ENCODE results near the gene TUBGCP2.

Gene TUBGCP2

GRCh38 chr10:133246236-133246626, 62.4 kb downstream of the TUBGCP2 start:
- Histone ChIP-seq H3K36me3 (ENCODE audit: insufficient read depth, low read length) (no peaks in the 10 kb centered on the region), H3K27me3 (ENCODE audit: control insufficient read depth in 1 of 2, insufficient read depth in 2 of 2, low read length in 2 of 2) (peaks cover 8 to 52% of the 10 kb centered on the region in 2 donors), H3K27ac (ENCODE audit: low read depth, low read length) (no peak overlapping the region), H3K9me3 (ENCODE audit: low read length) (no peaks in the 10 kb centered on the region), H3K4me1 (ENCODE audit: insufficient read depth, low read length) (no peaks in the 10 kb centered on the region), H3K4me3 (ENCODE audit: low read depth in 1 of 2, low read length in 2 of 2) (no peak overlapping the region), H3K9ac (ENCODE audit: low read length) (no peak overlapping the region)

GRCh38 chr10:133245439-133246235, 63.0 kb downstream of the TUBGCP2 start:
- H3K9me3 ChIP-seq (ENCODE audit: low read length): no peaks in the 10 kb centered on the region
- H3K27me3 ChIP-seq (ENCODE audit: control insufficient read depth in 1 of 2, insufficient read depth in 2 of 2, low read length in 2 of 2): peaks cover 7 to 54% of the 10 kb centered on the region in 2 donors
- no peak overlapping the region for H3K4me3 ChIP-seq (ENCODE audit: low read depth in 1 of 2, low read length in 2 of 2)
- H3K36me3 ChIP-seq (ENCODE audit: insufficient read depth, low read length): no peaks in the 10 kb centered on the region
- H3K9ac ChIP-seq (ENCODE audit: low read length): no peak overlapping the region
- no peak overlapping the region for H3K27ac ChIP-seq (ENCODE audit: low read depth, low read length)
- H3K4me1 ChIP-seq (ENCODE audit: insufficient read depth, low read length): no peaks in the 10 kb centered on the region

- H3K9ac ChIP-seq (ENCODE audit: low read length): no peak overlapping the region
- no peaks in the 10 kb centered on the region for H3K4me1 ChIP-seq (ENCODE audit: insufficient read depth, low read length)
- H3K36me3 ChIP-seq (ENCODE audit: insufficient read depth, low read length): no peaks in the 10 kb centered on the region
- peaks cover 0 to 58% of the 10 kb centered on the region in 2 donors for H3K27me3 ChIP-seq (ENCODE audit: control insufficient read depth in 1 of 2, insufficient read depth in 2 of 2, low read length in 2 of 2)
- H3K9me3 ChIP-seq (ENCODE audit: low read length): no peaks in the 10 kb centered on the region
- H3K27ac ChIP-seq (ENCODE audit: low read depth, low read length): no peak overlapping the region
- H3K4me3 ChIP-seq (ENCODE audit: low read depth in 1 of 2, low read length in 2 of 2): no peak overlapping the region
Measured at GRCh38 chr10:133243593-133243992, 65.1 kb downstream of the TUBGCP2 start.

- Histone ChIP-seq H3K4me3 (ENCODE audit: low read depth in 1 of 2, low read length in 2 of 2) (no peak overlapping the region), H3K4me1 (ENCODE audit: insufficient read depth, low read length) (no peaks in the 10 kb centered on the region), H3K27ac (ENCODE audit: low read depth, low read length) (no peak overlapping the region), H3K36me3 (ENCODE audit: insufficient read depth, low read length) (no peaks in the 10 kb centered on the region), H3K27me3 (ENCODE audit: control insufficient read depth in 1 of 2, insufficient read depth in 2 of 2, low read length in 2 of 2) (peaks cover 0 to 58% of the 10 kb centered on the region in 2 donors), H3K9me3 (ENCODE audit: low read length) (no peaks in the 10 kb centered on the region), H3K9ac (ENCODE audit: low read length) (no peak overlapping the region)
Measured at GRCh38 chr10:133242611-133243356, 65.9 kb downstream of the TUBGCP2 start.

GRCh38 chr10:133241501-133242205, 67.0 kb downstream of the TUBGCP2 start:
- H3K4me3 ChIP-seq (ENCODE audit: low read depth in 1 of 2, low read length in 2 of 2): no peak overlapping the region
- no peak overlapping the region for H3K27ac ChIP-seq (ENCODE audit: low read depth, low read length)
- H3K9me3 ChIP-seq (ENCODE audit: low read length): no peaks in the 10 kb centered on the region
- H3K36me3 ChIP-seq (ENCODE audit: insufficient read depth, low read length): no peaks in the 10 kb centered on the region
- no peaks in the 10 kb centered on the region for H3K4me1 ChIP-seq (ENCODE audit: insufficient read depth, low read length)
- H3K27me3 ChIP-seq (ENCODE audit: control insufficient read depth in 1 of 2, insufficient read depth in 2 of 2, low read length in 2 of 2): peaks cover 0 to 59% of the 10 kb centered on the region in 2 donors
- H3K9ac ChIP-seq (ENCODE audit: low read length): no peak overlapping the region

- no peak overlapping the region for H3K27ac ChIP-seq (ENCODE audit: low read depth, low read length)
- H3K27me3 ChIP-seq (ENCODE audit: control insufficient read depth in 1 of 2, insufficient read depth in 2 of 2, low read length in 2 of 2): peaks cover 0 to 57% of the 10 kb centered on the region in 2 donors
- H3K9ac ChIP-seq (ENCODE audit: low read length): no peak overlapping the region
- no peaks in the 10 kb centered on the region for H3K9me3 ChIP-seq (ENCODE audit: low read length)
- H3K36me3 ChIP-seq (ENCODE audit: insufficient read depth, low read length): no peaks in the 10 kb centered on the region
- H3K4me3 ChIP-seq (ENCODE audit: low read depth in 1 of 2, low read length in 2 of 2): no peak overlapping the region
- H3K4me1 ChIP-seq (ENCODE audit: insufficient read depth, low read length): no peaks in the 10 kb centered on the region
Measured at GRCh38 chr10:133239990-133240389, 68.7 kb downstream of the TUBGCP2 start.

- peaks cover 0 to 59% of the 10 kb centered on the region in 2 donors for H3K27me3 ChIP-seq (ENCODE audit: control insufficient read depth in 1 of 2, insufficient read depth in 2 of 2, low read length in 2 of 2)
- H3K36me3 ChIP-seq (ENCODE audit: insufficient read depth, low read length): no peaks in the 10 kb centered on the region
- no peak overlapping the region for H3K9ac ChIP-seq (ENCODE audit: low read length)
- no peaks in the 10 kb centered on the region for H3K4me1 ChIP-seq (ENCODE audit: insufficient read depth, low read length)
- H3K9me3 ChIP-seq (ENCODE audit: low read length): no peaks in the 10 kb centered on the region
- no peak overlapping the region for H3K27ac ChIP-seq (ENCODE audit: low read depth, low read length)
- no peak overlapping the region for H3K4me3 ChIP-seq (ENCODE audit: low read depth in 1 of 2, low read length in 2 of 2)
Measured at GRCh38 chr10:133238466-133238804, 70.2 kb downstream of the TUBGCP2 start.

- Histone ChIP-seq H3K36me3 (ENCODE audit: insufficient read depth, low read length) (no peaks in the 10 kb centered on the region), H3K4me3 (ENCODE audit: low read depth in 1 of 2, low read length in 2 of 2) (no peak within 1 kb of the TSS), H3K9ac (ENCODE audit: low read length) (no peak within 1 kb of the TSS), H3K27ac (ENCODE audit: low read depth, low read length) (no peak within 1 kb of the TSS), H3K27me3 (ENCODE audit: control insufficient read depth in 1 of 2, insufficient read depth in 2 of 2, low read length in 2 of 2) (peaks cover 0 to 61% of the 10 kb centered on the region in 2 donors), H3K9me3 (ENCODE audit: low read length) (no peaks in the 10 kb centered on the region), H3K4me1 (ENCODE audit: insufficient read depth, low read length) (no peaks in the 10 kb centered on the region)
Measured at GRCh38 chr10:133237588-133238465, 70.8 kb downstream of the TUBGCP2 start, which contains the start of gene VENTX. VENTX (plus strand) TSS chr10:133237855; CDS start chr10:133237915, 60 bp downstream.

GRCh38 chr10:133237241-133237587, 71.5 kb downstream of the TUBGCP2 start:
- Histone ChIP-seq H3K36me3 (ENCODE audit: insufficient read depth, low read length) (no peaks in the 10 kb centered on the region), H3K4me1 (ENCODE audit: insufficient read depth, low read length) (no peaks in the 10 kb centered on the region), H3K9ac (ENCODE audit: low read length) (no peak overlapping the region), H3K9me3 (ENCODE audit: low read length) (no peaks in the 10 kb centered on the region), H3K27ac (ENCODE audit: low read depth, low read length) (no peak overlapping the region), H3K27me3 (ENCODE audit: control insufficient read depth in 1 of 2, insufficient read depth in 2 of 2, low read length in 2 of 2) (peaks cover 0 to 61% of the 10 kb centered on the region in 2 donors), H3K4me3 (ENCODE audit: low read depth in 1 of 2, low read length in 2 of 2) (no peak overlapping the region)

- Histone ChIP-seq H3K27me3 (ENCODE audit: control insufficient read depth in 1 of 2, insufficient read depth in 2 of 2, low read length in 2 of 2) (peaks cover 0 to 64% of the 10 kb centered on the region in 2 donors), H3K27ac (ENCODE audit: low read depth, low read length) (no peak overlapping the region), H3K9me3 (ENCODE audit: low read length) (no peaks in the 10 kb centered on the region), H3K36me3 (ENCODE audit: insufficient read depth, low read length) (no peaks in the 10 kb centered on the region), H3K4me3 (ENCODE audit: low read depth in 1 of 2, low read length in 2 of 2) (no peak overlapping the region), H3K9ac (ENCODE audit: low read length) (no peak overlapping the region), H3K4me1 (ENCODE audit: insufficient read depth, low read length) (no peaks in the 10 kb centered on the region)
Measured at GRCh38 chr10:133236401-133237240, 72.1 kb downstream of the TUBGCP2 start.
